Activated CD8-positive, alpha-beta memory T cell treated with anti-CD3 and anti-CD28 coated beads for 36 hours (primary cell): ENCODE results near the gene ACRBP. TPM values are rescaled to one million over a fixed set of nuclear protein-coding genes. Genes with fewer than 3 reads are reported as not detected.

Experiments
- CTCF ChIA-PET: fragments of 350-600 bp; sonication (Branson Sonifier 250); formaldehyde crosslinking; loops from one replicate; lab custom pipeline; 2021; ENCODE audit warnings: antibody characterized with exemption; lab: Charles Lee
- POLR2A ChIA-PET: fragments of 350-600 bp; sonication (Branson Sonifier 250); formaldehyde crosslinking; loops from one replicate; lab custom pipeline; 2021; ENCODE audit warnings: antibody characterized with exemption; lab: Charles Lee
- total RNA-seq, 2 experiments: library from RNA; stranded (reverse); gene quantifications; one replicate each; pipeline ENCODE4 v1.2.3, GENCODE V29; 2021

The ACRBP gene
- under 1 TPM; 0.88 to 0.95 TPM for total RNA-seq

DNA sequence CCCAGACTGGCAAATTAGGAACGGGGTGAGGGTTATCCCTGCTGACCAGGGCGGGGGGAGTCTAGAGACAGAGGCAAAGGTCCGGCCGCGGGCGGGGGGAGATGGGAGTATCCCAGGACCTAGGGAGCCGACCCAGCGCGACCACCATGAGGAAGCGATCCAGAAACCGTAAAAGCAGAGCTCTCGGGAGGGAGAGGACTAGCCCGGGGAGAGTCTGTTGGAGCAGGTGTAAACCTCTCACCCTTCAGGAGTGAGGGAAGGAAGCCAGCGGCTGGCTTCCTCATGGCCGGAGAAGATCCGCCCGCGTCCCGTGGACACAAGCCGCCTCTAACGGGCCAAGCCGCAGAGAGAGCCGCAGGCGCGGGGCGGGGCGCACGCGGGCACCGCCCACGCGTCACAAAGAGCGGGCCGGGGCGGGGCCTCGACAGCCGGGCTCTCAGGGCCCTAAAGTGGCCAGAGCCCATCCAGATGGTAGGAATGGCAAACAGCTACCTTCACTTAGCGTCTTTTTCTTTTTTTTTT is at the start of gene ACRBP:
ACRBP (minus strand) TSS at position 350 of the 522 bp plus-strand sequence; CDS start at position 284, 66 bp downstream.
- POLR2A ChIA-PET: no interaction called here
- CTCF ChIA-PET: no interaction called here

DNA sequence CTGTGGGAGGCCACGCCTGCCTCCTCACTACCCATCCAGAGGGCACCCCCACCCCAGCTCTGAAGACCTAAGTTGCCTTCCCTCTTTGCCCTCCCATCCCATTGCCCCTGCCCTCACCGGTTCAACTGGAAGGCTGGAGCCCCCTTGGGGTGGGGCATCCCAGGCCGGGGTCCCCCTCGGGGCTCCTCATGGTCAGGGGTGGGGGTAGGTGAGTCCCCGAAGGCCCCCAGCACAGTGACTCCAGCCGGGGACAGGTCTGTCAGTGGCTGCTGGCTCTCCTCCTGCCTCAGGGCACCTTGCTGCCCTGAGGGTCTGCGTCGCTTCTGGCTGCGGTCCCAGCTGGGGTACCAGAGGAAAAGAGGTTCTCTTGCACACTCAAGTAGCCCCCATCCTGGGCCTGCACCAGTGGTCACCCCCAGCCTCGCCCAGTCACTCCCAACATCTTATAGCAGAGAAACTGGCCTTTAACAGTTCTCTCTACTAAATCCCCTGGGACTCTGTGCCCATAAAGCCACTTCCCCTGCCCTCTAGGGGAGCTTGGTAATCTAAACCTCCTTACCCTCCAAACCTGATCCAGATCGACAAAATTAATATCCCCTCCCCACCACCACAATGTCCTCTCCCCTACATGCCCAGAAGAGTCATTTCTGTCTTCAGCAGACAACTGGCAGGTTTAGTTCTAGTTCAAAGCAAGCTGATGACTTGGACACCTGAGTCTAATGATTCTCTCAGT is 48.2 kb upstream of the ACRBP start:
- POLR2A ChIA-PET: no interaction called here
- CTCF ChIA-PET: interaction anchor here (0.7 kb wide), 1 partner anchor 26 kb away, joined by 4 read pairs; no protein-coding TSS in a partner anchor

- CTCF ChIA-PET: no interaction called here
- POLR2A ChIA-PET: no interaction called here
Observed at GRCh38 chr12:6694701-6695100, 47.5 kb upstream of the ACRBP start.

- ChIA-PET POLR2A (no interaction called here), CTCF (interaction anchor here (0.9 kb wide), 1 partner anchor 136 kb away, joined by 3 read pairs; no protein-coding TSS in a partner anchor)
Observed at GRCh38 chr12:6693832-6694355, 46.7 kb upstream of the ACRBP start.

DNA sequence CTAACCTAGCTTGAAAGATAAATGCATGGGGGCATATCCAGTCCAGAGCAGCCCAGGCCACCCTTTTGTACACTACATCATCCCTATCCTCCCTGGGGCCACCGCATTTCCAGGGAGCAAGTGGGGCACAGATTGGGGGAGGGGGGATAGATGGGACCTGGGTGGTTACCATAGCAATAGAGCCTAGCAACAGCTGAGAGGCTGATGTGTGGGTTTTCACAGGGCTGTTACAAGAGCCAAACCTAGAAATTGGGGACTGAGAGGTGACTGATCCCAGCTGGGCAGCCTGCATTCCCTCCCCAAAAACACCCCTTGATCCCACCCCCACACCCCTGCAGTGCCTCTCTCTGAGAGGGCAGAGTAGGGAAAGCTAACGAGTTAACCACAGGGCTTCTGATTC is 45.7 kb upstream of the ACRBP start:
- CTCF ChIA-PET: interaction anchor here (0.6 to 1.5 kb wide), 3 partner anchors 31 to 135 kb away, joined by 3 to 5 read pairs (median 3); partner anchors contain the start of gene COPS7A
- POLR2A ChIA-PET: no interaction called here

- ChIA-PET POLR2A (no interaction called here), CTCF (interaction anchor here (0.5 to 1.0 kb wide), 3 partner anchors 9 to 451 kb away, joined by 3 read pairs; no protein-coding TSS in a partner anchor)
Observed at GRCh38 chr12:6691473-6691872, 44.2 kb upstream of the ACRBP start.

DNA sequence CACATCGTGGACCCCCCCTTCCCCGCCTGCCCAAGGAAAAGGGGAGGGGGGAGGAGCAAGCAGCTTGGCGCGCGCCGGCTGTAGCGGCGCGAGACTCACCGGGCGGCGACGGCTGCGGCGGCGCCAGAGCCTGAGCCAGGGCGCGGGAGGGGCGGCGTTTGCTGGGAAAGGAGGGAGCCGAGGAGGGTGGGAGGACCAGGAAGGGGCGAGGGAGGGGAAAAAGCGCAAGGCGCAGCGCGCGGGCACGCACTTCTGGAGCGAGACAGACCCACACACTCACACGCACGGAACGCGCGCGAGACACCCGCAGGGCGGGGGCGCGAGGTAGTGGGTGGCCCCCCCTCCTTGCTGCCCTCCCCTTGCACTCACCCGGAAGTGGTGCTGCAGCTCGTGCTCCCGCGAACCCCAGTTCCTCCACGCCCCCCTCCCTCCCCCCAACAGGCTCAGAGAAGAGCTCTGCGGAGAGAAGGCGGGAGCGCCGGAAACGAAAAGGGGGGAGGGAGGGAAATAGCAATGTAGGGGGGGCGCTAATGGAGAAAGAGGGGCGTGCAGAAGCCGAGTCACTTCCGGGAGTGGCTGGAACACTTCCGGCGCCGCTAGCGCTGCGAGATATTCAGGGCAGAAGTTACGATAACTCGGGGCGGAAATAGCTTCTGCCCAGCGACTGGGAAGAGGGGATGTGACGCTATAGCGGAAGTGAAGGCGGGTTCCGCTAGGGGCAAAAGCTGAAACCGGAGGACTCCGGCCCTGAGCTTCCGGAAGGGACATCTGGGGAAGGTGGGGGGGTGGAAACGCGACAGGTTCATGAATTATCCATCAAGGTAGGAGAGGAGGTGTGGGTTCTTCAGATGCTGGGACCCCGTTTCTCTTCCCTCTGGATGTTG is 42.0 kb upstream of the ACRBP start, which contains the start of gene ZNF384:
ZNF384 (minus strand) TSS at position 377 of the 884 bp plus-strand sequence. CDS start 9,855 bp downstream, outside the sequence.
- CTCF ChIA-PET: interaction anchor here (0.6 to 2.2 kb wide), 16 partner anchors 11 to 183 kb away, joined by 3 to 12 read pairs (median 3); partner anchors contain the start of genes COPS7A and PTMS
- POLR2A ChIA-PET: interaction anchor here (0.6 to 2.3 kb wide), 27 partner anchors 10 to 287 kb away, joined by 3 to 52 read pairs (median 4); partner anchors contain the start of genes CDCA3, CHD4, COPS7A and GAPDH

DNA sequence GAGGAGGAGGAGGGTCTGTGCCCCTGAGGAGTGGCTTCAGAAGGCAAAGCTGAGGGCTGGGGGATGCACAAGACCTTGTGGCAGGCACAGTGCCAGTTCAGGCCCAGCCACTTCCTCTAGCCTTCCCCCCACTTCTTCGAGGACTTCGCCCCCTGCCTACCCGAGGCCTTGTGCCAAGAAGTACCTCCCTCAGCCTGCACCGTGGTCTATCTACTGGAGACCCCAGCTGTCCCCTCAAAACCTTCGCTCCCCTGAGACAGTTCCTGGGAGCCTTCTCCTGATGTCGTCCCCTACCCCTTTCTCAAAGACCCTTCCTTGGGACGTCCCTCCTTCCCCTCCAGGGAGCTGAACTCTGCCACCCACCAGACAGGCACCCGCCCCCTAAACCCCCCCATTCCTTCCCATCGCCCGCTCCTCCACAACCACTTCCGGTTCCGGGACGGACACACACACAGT is 41.3 kb upstream of the ACRBP start:
- POLR2A ChIA-PET: interaction anchor here (0.6 to 2.3 kb wide), 14 partner anchors 24 to 286 kb away, joined by 3 to 52 read pairs (median 4); partner anchors contain the start of genes CDCA3, COPS7A, GAPDH and MLF2
- CTCF ChIA-PET: interaction anchor here (0.6 to 2.2 kb wide), 12 partner anchors 33 to 184 kb away, joined by 3 to 12 read pairs (median 4); partner anchors contain the start of genes COPS7A and PTMS

DNA sequence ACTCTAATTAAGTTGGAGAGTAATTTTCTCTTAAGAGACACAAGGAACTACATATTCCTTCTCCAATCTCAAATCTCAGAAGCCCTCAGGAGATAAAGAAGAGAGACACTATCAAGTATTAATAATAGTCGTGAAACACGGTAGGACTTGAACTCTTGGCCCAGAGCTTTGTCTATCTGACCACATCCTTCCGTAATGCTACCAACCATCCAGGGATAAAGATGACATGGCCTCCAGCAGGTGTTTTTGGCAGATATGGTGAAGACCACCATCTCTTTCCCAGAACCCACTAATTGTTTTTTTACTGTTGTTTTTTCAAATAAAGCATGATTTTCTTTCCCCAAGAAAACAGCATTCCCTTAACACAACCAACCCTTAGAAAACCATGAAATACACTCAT is 38.6 kb upstream of the ACRBP start:
- CTCF ChIA-PET: interaction anchor here (0.7 to 2.5 kb wide), 9 partner anchors 12 to 153 kb away, joined by 3 to 6 read pairs (median 4); partner anchors contain the start of genes COPS7A, MLF2 and PTMS

GRCh38 chr12:6684609-6685008 is 37.4 kb upstream of the ACRBP start:
- POLR2A ChIA-PET: interaction anchor here (0.8 kb wide), 1 partner anchor 68 kb away, joined by 4 read pairs; no protein-coding TSS in a partner anchor

More for the DNA sequence above, 38.6 kb upstream of the ACRBP start:
- POLR2A ChIA-PET: no interaction called here

DNA sequence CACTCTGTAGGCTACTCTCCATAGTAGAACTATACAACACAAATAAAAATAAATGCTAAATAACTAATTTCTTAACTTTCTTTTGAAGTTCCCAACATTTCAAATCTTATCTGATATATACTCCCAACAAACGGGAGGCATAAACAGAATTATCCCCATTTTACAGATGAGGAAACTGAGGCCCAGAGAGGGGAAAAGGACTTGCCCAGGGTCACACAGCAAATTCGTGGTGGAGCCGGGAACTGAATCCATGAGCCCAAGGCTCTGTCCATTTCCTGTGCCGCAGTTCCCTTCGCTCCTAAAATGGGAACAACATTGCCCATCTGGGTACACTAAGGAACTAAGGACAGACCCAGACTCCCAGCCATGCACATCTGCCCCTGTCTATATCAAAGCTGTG is 29.7 kb upstream of the ACRBP start:
- ChIA-PET CTCF (no interaction called here), POLR2A (no interaction called here)

More at GRCh38 chr12:6684609-6685008, 37.4 kb upstream of the ACRBP start:
- CTCF ChIA-PET: interaction anchor here (0.6 to 2.5 kb wide), 20 partner anchors 11 to 112 kb away, joined by 3 to 9 read pairs (median 3); partner anchors contain the start of genes COPS7A, MLF2 and PTMS

DNA sequence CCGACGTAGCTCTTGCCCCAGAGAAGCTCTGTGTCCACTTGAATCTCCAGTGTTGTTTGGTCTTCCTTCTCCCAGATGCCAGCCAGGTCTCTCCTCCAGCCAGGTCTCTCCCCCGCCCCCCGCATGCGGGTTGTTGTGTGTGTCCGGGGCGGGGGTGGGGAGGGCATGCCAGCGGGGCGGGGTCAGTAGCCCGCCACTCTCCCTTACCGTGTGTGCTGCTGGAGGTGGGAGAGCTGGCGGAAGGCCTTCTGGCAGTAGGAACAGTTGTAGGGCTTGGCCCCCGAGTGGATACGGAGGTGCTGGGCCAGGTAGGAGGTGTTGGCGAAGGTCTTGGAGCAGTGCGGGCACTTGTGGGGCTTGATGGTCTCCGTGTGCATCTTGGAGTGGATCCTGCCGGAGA is 24.9 kb upstream of the ACRBP start:
- POLR2A ChIA-PET: no interaction called here
- CTCF ChIA-PET: interaction anchor here (1.2 kb wide), 1 partner anchor 9 kb away, joined by 3 read pairs; no protein-coding TSS in a partner anchor

- ChIA-PET POLR2A (no interaction called here), CTCF (interaction anchor here (0.9 to 1.4 kb wide), 2 partner anchors 14 to 52 kb away, joined by 3 to 5 read pairs; no protein-coding TSS in a partner anchor)
Observed at GRCh38 chr12:6667559-6668210, 20.5 kb upstream of the ACRBP start.

DNA sequence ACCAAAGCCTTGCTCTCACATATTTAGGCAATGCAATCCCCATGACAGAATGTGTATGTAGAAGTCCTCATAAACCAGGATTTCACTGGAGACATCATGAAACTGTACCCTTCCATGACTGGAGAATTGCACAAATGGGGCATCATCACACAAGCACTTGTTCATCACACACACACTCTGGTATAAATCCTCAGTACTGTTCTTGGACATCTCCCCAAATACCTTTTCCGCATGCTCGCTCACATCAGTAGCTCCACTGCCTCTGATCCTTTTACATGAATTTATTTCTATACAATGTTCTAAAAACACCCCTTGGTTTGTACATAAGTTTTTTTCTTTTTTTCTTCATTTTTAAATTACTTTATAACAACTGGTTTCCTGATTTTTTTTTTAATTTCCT is 19.0 kb upstream of the ACRBP start:
- ChIA-PET CTCF (no interaction called here), POLR2A (no interaction called here)

- POLR2A ChIA-PET: interaction anchor here (0.5 to 1.5 kb wide), 6 partner anchors 16 to 106 kb away, joined by 3 to 10 read pairs (median 4); partner anchors contain the start of gene ZNF384
- CTCF ChIA-PET: interaction anchor here (1.0 to 1.6 kb wide), 3 partner anchors 20 to 35 kb away, joined by 3 to 5 read pairs (median 4); no protein-coding TSS in a partner anchor
Observed at GRCh38 chr12:6664902-6665301, 17.7 kb upstream of the ACRBP start.

GRCh38 chr12:6662906-6663742 is 15.9 kb upstream of the ACRBP start, which contains the start of gene ING4:
TSS of gene ING4 (minus strand) at chr12:6663119. CDS start at chr12:6663101, 18 bp downstream.
- POLR2A ChIA-PET: interaction anchor here (0.6 to 1.5 kb wide), 4 partner anchors 10 to 55 kb away, joined by 4 to 8 read pairs (median 4); partner anchors contain the start of gene ZNF384
- CTCF ChIA-PET: interaction anchor here (0.6 to 1.6 kb wide), 8 partner anchors 10 to 301 kb away, joined by 3 to 4 read pairs (median 4); partner anchors contain the start of gene COPS7A
